ENCODE results near the gene ATP8B4.

- TF ChIP-seq CTCF (IDR thresholded peaks at IDR 0.05): no peak
- no peak for TF ChIP-seq POLR2AphosphoS5 (IDR thresholded peaks at IDR 0.05; ENCODE audit: low read depth, low read length)
- TF ChIP-seq REST (IDR thresholded peaks at IDR 0.05; ENCODE audit: insufficient read depth in 1 of 2, low read depth in 2 of 2, low read length in 1 of 2): no peak
Observed at GRCh38 chr15:50166216-50166615, 47.2 kb upstream of the ATP8B4 start.

All from Panc1 (cell line).